Testis (tissue), 2 donors: Measurements from ENCODE around the gene SCNN1A.
"Not testable (repeated sequence)": the region's sequence is repeated elsewhere in the genome, so short reads cannot be mapped to it uniquely, and the experiment has no call there.

Experiments used
- CTCF ChIP-seq, 3 experiments: fragments of 450-650 bp in 2 of 3; fragments of 200-600 bp in 1 of 3; sonication (generic) in 1 of 3; IDR thresholded peaks; one replicate each; pipeline ENCODE4 v1.5.1; 2016 to 2019; ENCODE audit warnings: antibody characterized with exemption in 3 of 3, mild to moderate bottlenecking in 2 of 3, moderate library complexity in 1 of 3
- POLR2A ChIP-seq: fragments of 450-650 bp; IDR thresholded peaks from one replicate; pipeline ENCODE4 v1.6.1; 2017; ENCODE audit warnings: antibody characterized with exemption, mild to moderate bottlenecking, moderate library complexity

- not testable (repeated sequence) for TF ChIP-seq CTCF (IDR thresholded peaks at IDR 0.05); POLR2A
Measured at GRCh38 chr12:6344101-6344660, 31.2 kb downstream of the SCNN1A start.
